OCI-LY3 (cell line): Measurements from ENCODE around the gene RASIP1.
A peak's percentile ranks its signal among the peaks of the same experiment; 100 is the strongest.

Experiments used
- H2AFZ ChIP-seq: fragments of 200-600, 300-600 bp; shearing (Covaris generic); 2 replicates; pipeline ENCODE4 v1.6.0; 2014; ENCODE audit warnings: antibody characterized with exemption, low read depth, low read length
- H3K27ac ChIP-seq: fragments of 200-600, 300-600 bp; sonication (generic); 2 replicates; pipeline ENCODE4 v1.5.1; 2014; ENCODE audit warnings: mild to moderate bottlenecking, low read length, moderate library complexity, mixed read lengths
- H3K27me3 ChIP-seq: fragments of 200-600, 300-600 bp; sonication (generic); 2 replicates; pipeline ENCODE4 v1.6.1; 2014; ENCODE audit warnings: low read depth, low read length, mixed read lengths
- H3K36me3 ChIP-seq: fragments of 200-600, 300-600 bp; sonication (generic); replicated peaks from 2 replicates; pipeline ENCODE3; 2014; ENCODE audit warnings: low read depth, low read length, mixed read lengths
- H3K4me1 ChIP-seq: fragments of 300-600, 200-600 bp; sonication (generic); 2 replicates; pipeline ENCODE4 v1.6.1; 2014; ENCODE audit warnings: low read length, mixed read lengths
- H3K4me2 ChIP-seq: fragments of 200-600, 300-600 bp; sonication (generic); 2 replicates; pipeline ENCODE4 v1.6.1; 2014; ENCODE audit warnings: low read length, mixed read lengths
- H3K4me3 ChIP-seq: fragments of 300-600, 200-600 bp; sonication (generic); 2 replicates; pipeline ENCODE4 v1.5.1; 2014; ENCODE audit warnings: antibody characterized with exemption, mild to moderate bottlenecking, low read length, moderate library complexity
- H3K79me2 ChIP-seq: fragments of 300-600, 200-600 bp; shearing (Covaris generic); 2 replicates; pipeline ENCODE4 v1.6.1; 2014; ENCODE audit warnings: mild to moderate bottlenecking, low read length, mixed read lengths
- H3K9ac ChIP-seq: fragments of 300-600, 200-600 bp; shearing (Covaris generic); 2 replicates; pipeline ENCODE4 v1.6.0; 2014; ENCODE audit warnings: mild to moderate bottlenecking, low read length, moderate library complexity
- H3K9me3 ChIP-seq: fragments of 200-600, 300-600 bp; shearing (Covaris generic); 2 replicates; pipeline ENCODE4 v1.6.1; 2014; ENCODE audit warnings: low read length, mixed read lengths; ENCODE audit not compliant: insufficient read depth
- H4K20me1 ChIP-seq: fragments of 200-600, 300-600 bp; sonication (generic); 2 replicates; pipeline ENCODE4 v1.6.1; 2016; ENCODE audit warnings: low read length, mixed read lengths; ENCODE audit not compliant: insufficient read depth
- CTCF ChIP-seq: fragments of 200-600, 300-600 bp; sonication (generic); IDR thresholded peaks from 2 replicates; pipeline ENCODE4 v1.5.1; 2014; ENCODE audit warnings: antibody characterized with exemption, low read length, low read depth
- EZH2phosphoT487 ChIP-seq: fragments of 200-600 bp; shearing (Covaris generic); IDR thresholded peaks from 2 replicates; pipeline ENCODE4 v1.6.1; 2018; ENCODE audit warnings: antibody characterized with exemption, mixed run types, low read depth

Gene RASIP1

DNA sequence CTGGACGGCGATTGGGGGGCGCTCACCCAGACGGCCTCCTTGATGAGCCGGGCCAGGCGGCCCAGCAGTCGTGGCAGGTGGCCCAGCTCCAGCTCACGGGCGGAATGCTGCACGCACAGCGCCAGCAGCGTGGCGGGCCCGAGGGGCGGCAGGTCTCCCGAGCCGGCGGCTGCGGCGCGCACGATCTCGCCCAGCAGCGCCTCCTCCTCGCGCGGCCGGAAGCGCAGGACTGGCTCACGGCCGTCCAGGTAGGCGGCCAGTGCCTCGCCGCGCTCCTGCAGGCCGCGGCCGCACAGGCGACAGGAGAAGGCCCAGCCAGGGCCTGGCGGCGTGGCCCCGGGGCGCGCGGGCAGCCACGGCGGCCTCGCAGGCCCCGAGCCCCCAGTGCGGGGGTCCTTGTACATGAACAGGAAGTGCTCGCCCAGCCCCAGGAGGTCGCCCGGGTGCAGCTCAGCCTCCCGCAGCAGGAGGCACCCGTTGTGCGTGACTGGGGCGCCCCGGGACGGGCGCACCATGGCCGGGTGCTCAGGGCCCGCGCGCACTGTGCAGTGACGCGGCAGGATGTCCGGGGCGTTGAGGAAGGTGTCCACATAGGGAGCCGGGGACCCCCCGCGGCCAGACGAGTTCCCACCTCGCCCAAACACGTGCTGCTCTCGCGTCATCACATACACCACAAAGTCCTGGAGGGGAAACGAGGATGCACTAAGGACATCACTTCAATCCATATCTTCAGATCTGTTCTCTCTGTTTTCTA is 11.3 kb downstream of the RASIP1 start:
- no peaks in the 10 kb centered on the region for H4K20me1 ChIP-seq
- H3K4me3 ChIP-seq, result no peak overlapping the region
- H3K9ac ChIP-seq, result no peak overlapping the region
- peaks cover 23% of the 10 kb centered on the region for H3K4me1 ChIP-seq
- no peak overlapping the region for H3K27ac ChIP-seq
- H3K9me3 ChIP-seq, result no peaks in the 10 kb centered on the region
- peaks cover 12% of the 10 kb centered on the region for H3K36me3 ChIP-seq
- H3K27me3 ChIP-seq, result no peaks in the 10 kb centered on the region
- no peak overlapping the region for H3K4me2 ChIP-seq
- no peak overlapping the region for H2AFZ ChIP-seq
- TF ChIP-seq EZH2phosphoT487 (no peak), CTCF (no peak)
- no peaks in the 10 kb centered on the region for H3K79me2 ChIP-seq

- H3K4me3 ChIP-seq, result no peak overlapping the region; the same call in 1 of the 2 replicates
- peaks cover 26% of the 10 kb centered on the region for H3K4me1 ChIP-seq
- peaks cover 12% of the 10 kb centered on the region for H3K36me3 ChIP-seq
- no peaks in the 10 kb centered on the region for H3K27me3 ChIP-seq
- H2AFZ ChIP-seq, result peak overlapping the region; percentile 62
- H3K9ac ChIP-seq, result no peak overlapping the region
- no peaks in the 10 kb centered on the region for H3K9me3 ChIP-seq
- H3K79me2 ChIP-seq, result no peaks in the 10 kb centered on the region
- TF ChIP-seq EZH2phosphoT487, result no peak
- no peak for TF ChIP-seq CTCF
- H4K20me1 ChIP-seq, result no peaks in the 10 kb centered on the region
- peak overlapping the region; percentile 49 for H3K27ac ChIP-seq
- H3K4me2 ChIP-seq, result peak overlapping the region; percentile 23
Measured at GRCh38 chr19:48726556-48726955, 13.9 kb downstream of the RASIP1 start.

GRCh38 chr19:48724796-48725753 is 15.3 kb downstream of the RASIP1 start:
- Histone ChIP-seq H3K27me3 (no peaks in the 10 kb centered on the region), H3K4me3 (no peak overlapping the region), H4K20me1 (no peaks in the 10 kb centered on the region), H3K4me2 (peak overlapping the region; percentile 23), H3K9me3 (no peaks in the 10 kb centered on the region), H3K4me1 (peaks cover 29% of the 10 kb centered on the region), H2AFZ (peak overlapping the region; percentile 59), H3K79me2 (no peaks in the 10 kb centered on the region), H3K9ac (no peak overlapping the region), H3K36me3 (peaks cover 12% of the 10 kb centered on the region), H3K27ac (peak overlapping the region; percentile 55)
- TF ChIP-seq CTCF, result no peak
- no peak for TF ChIP-seq EZH2phosphoT487

DNA sequence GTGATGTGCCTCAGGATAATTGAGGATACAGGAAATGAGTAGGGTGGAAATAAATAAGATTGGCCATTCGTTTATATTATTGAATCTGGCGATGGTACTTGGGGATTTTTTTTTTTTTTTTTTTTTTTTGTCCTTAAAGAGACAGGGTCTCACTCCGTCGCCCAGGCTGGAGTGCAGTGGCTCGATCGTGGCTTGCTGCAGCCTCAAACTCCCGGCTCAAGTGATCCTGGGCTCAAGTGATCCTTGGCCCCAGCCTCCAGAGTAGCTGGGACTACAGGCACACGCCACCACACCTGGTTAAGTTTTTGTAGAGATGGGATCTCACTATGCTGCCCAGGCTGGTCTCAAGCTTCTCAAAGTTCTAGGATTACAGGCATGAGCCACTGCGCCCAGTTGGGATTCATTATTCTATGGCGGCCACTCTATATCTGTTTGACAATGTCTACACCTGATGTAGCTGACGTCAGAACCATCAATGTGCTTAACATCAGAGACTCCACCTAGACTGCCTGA is 18.2 kb downstream of the RASIP1 start:
- Histone ChIP-seq H3K9ac (no peak overlapping the region), H3K4me1 (peaks cover 31% of the 10 kb centered on the region), H3K79me2 (no peaks in the 10 kb centered on the region), H3K27ac (no peak overlapping the region), H3K27me3 (no peaks in the 10 kb centered on the region), H3K36me3 (peaks cover 10% of the 10 kb centered on the region), H4K20me1 (no peaks in the 10 kb centered on the region), H3K4me2 (no peak overlapping the region), H2AFZ (no peak overlapping the region), H3K9me3 (no peaks in the 10 kb centered on the region), H3K4me3 (no peak overlapping the region)
- TF ChIP-seq EZH2phosphoT487 (no peak), CTCF (no peak)
